Testis (tissue), 3 donors: ENCODE data around the gene URM1. TPM values are rescaled to one million over a fixed set of nuclear protein-coding genes. Genes with fewer than 3 reads are reported as not detected.

ENCODE experiments used
- DNase-seq: peaks from one replicate; pipeline ENCODE4 v3.0.0-alpha.2; 2019
- H3K27ac ChIP-seq, 2 donors: fragments of 200-600 bp; sonication (generic); one replicate each; pipeline ENCODE4 v1.5.1; 2019
- H3K27me3 ChIP-seq: fragments of 200-600 bp; sonication (generic); one replicate; pipeline ENCODE4 v1.5.1; 2019
- H3K36me3 ChIP-seq: fragments of 200-600 bp; sonication (generic); one replicate; pipeline ENCODE4 v1.5.1; 2017; ENCODE audit warnings: low read depth; ENCODE audit errors: missing control alignments
- H3K4me1 ChIP-seq: fragments of 200-600 bp; sonication (generic); one replicate; pipeline ENCODE4 v1.5.1; 2019
- H3K4me3 ChIP-seq, 2 donors: fragments of 200-600 bp; sonication (generic); one replicate each; pipeline ENCODE4 v1.5.1; 2017 to 2019
- H3K9me3 ChIP-seq: fragments of 200-600 bp; sonication (generic); one replicate; pipeline ENCODE4 v1.5.1; 2017
- POLR2A ChIP-seq: fragments of 450-650 bp; IDR thresholded peaks from one replicate; pipeline ENCODE4 v1.6.1; 2017; ENCODE audit warnings: antibody characterized with exemption, mild to moderate bottlenecking, moderate library complexity
- WGBS, 2 donors: methylation state at CpG; one replicate each; pipeline ENCODE4 v1.1.5; 2018; 5-methylcytosine and 5-hydroxymethylcytosine counted together
- intact Hi-C: fragments of 100-400 bp; cut with DNase I; formaldehyde crosslinking; loops from one replicate; pipeline ENCODE4 v1.15.1; 2023; ENCODE audit warnings: low total_unique reads
- polyA plus RNA-seq: library from polyadenylated mRNA; stranded (reverse); fragments of 350-450 nt; fragmentation: Illumina TruSeq; extraction: RNeasy Lipid Tissue Mini Kit (QIAGEN cat#74804); gene quantifications from one replicate; pipeline ENCODE4 v1.2.3, GENCODE V29; 2014; ENCODE audit warnings: low read depth, low replicate concordance; ENCODE audit not compliant: insufficient read depth
- total RNA-seq, 2 donors: library from RNA; depleted of rRNA; stranded (reverse); fragments of >200 nt; gene quantifications; one replicate each; pipeline ENCODE4 v1.2.3, GENCODE V29; 2016
- TF ChIP-seq, protein P1 (sequence below), 3 experiments: fragments of 450-650 bp in 2 of 3; fragments of 200-600 bp in 1 of 3; sonication (generic) in 1 of 3; IDR thresholded peaks; one replicate each; pipeline ENCODE4 v1.5.1; 2016 to 2019; ENCODE audit warnings: antibody characterized with exemption in 3 of 3, mild to moderate bottlenecking in 2 of 3, moderate library complexity in 1 of 3

The URM1 gene
- total and polyA plus RNA-seq, 3 donors from 2014 or later: 31.5 to 51.1 (median 36.8) TPM

DNA sequence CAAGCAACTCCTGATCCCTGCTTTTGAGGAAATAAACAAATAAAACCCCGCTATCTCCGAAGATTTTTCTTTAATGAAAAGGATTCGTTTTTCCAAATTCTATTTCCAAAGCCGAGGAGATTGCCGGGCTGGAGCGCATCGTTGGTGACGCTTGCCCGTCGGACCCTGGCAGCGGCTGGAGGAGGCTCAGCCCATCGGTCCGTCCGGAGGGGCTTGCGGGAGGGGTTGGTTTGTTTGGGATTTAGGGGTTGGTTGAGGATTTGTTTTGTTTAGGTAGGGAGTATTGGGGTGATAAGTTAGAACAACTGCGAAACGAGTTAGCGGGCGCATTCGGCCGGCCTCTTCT, 20.8 kb downstream of the URM1 start:
- DNase-seq: no peak
- H3K9me3 ChIP-seq: no peaks in the 10 kb centered on the region
- no peaks in the 10 kb centered on the region for H3K4me1 ChIP-seq
- no peak for TF ChIP-seq POLR2A
- TF ChIP-seq, protein P1, sequence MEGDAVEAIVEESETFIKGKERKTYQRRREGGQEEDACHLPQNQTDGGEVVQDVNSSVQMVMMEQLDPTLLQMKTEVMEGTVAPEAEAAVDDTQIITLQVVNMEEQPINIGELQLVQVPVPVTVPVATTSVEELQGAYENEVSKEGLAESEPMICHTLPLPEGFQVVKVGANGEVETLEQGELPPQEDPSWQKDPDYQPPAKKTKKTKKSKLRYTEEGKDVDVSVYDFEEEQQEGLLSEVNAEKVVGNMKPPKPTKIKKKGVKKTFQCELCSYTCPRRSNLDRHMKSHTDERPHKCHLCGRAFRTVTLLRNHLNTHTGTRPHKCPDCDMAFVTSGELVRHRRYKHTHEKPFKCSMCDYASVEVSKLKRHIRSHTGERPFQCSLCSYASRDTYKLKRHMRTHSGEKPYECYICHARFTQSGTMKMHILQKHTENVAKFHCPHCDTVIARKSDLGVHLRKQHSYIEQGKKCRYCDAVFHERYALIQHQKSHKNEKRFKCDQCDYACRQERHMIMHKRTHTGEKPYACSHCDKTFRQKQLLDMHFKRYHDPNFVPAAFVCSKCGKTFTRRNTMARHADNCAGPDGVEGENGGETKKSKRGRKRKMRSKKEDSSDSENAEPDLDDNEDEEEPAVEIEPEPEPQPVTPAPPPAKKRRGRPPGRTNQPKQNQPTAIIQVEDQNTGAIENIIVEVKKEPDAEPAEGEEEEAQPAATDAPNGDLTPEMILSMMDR (IDR thresholded peaks at IDR 0.05): no peak
- 65 to 77% methylated on average over 21 of the region's 21 CpGs for WGBS, 2 donors
- H3K36me3 ChIP-seq: no peaks in the 10 kb centered on the region
- no peaks in the 10 kb centered on the region for H3K27me3 ChIP-seq
- no peak overlapping the region for H3K4me3 ChIP-seq
- intact Hi-C loops: no loop called here
- no peak overlapping the region for H3K27ac ChIP-seq

DNA sequence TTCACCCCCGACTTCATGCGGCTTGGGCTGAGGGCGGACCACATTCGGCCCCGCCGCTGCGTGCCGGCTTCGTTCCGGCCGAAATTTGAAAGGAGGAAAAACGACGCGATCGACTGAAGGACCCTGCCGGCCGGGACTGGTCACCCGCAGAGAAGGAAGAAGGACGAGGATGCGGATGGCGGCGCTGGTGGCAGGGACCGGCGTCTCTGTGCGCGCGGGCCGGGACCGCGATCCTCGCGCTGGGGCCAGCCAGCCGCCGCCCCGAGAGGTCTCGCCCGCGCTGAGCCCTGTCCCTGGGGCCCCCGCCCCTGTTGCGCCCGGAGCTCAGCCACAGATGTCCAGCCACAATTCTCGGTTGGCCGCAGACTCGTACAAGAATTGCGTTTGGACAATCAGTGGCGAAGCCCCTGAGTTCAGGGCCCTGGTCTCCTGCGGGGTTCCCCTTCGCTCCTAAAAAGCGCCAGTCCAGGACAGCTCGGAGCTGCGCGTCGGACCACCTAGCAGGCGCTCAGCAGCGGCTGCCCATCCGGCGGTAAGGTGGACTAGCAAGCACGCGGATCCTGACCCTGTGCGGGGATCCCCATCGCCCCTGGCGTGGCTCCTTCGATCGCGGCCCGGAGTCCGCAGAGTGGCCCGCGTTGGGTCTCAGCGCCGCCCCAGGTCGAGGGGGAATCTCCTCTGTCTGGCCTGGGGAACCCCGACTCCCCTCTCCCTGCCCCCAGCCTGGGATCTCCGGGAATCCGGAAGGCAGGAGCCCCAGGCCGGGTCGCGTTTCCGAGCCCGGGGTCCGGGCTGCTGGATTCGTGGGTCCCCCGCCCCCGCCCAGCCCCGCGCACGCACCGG, 21.3 kb downstream of the URM1 start:
- Histone ChIP-seq H3K4me3 (no peak overlapping the region), H3K9me3 (no peaks in the 10 kb centered on the region), H3K36me3 (no peaks in the 10 kb centered on the region), H3K4me1 (no peaks in the 10 kb centered on the region), H3K27ac (no peak overlapping the region), H3K27me3 (no peaks in the 10 kb centered on the region)
- TF ChIP-seq, protein P1 (IDR thresholded peaks at IDR 0.05): no peak
- no peak for TF ChIP-seq POLR2A
- no peak for DNase-seq
- 56 to 76% methylated on average over 32 to 88 of the region's 88 CpGs for WGBS, 2 donors
- intact Hi-C loops: no loop called here

DNA sequence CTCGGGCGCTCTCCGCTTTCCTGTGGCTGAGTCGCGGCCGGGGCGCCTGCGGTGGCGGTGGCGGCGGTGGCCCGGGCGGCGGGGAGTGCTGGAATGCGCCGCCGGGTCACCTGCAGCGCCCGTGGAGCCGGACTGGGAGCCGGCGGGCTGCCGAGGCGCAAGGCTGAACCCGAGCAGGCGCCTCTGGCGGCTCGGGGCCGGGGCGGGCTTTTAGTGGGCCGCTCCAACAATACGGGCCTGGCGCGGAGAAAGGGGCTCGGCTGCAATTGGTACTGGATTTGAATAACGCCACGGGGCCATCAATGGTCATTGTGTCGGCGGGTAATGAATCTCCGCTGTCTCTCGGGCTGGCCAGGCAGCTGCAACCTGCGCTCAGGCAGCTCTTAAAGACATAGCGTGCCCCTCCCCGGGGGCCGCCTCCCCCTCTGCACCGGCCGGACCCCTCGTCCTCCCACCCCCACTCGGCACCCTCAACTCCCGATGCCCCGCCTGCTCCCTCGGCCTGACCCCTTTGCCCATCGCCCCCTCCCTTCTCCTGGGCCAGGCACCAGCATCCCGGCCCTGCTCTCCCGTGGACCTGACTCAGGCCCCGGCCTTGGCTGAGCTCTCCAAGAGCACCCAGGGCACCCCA, 22.1 kb downstream of the URM1 start:
- 73% methylated on average over 54 of the region's 56 CpGs; no CpG with 5 or more reads in 1 of the 2 donors for WGBS, 2 donors
- no peak overlapping the region for H3K4me3 ChIP-seq
- DNase-seq: no peak
- TF ChIP-seq, protein P1 (IDR thresholded peaks at IDR 0.05): no peak
- TF ChIP-seq POLR2A: no peak
- H3K36me3 ChIP-seq: no peaks in the 10 kb centered on the region
- intact Hi-C loops: no loop called here
- H3K4me1 ChIP-seq: no peaks in the 10 kb centered on the region
- no peaks in the 10 kb centered on the region for H3K9me3 ChIP-seq
- H3K27ac ChIP-seq: no peak overlapping the region
- H3K27me3 ChIP-seq: no peaks in the 10 kb centered on the region

DNA sequence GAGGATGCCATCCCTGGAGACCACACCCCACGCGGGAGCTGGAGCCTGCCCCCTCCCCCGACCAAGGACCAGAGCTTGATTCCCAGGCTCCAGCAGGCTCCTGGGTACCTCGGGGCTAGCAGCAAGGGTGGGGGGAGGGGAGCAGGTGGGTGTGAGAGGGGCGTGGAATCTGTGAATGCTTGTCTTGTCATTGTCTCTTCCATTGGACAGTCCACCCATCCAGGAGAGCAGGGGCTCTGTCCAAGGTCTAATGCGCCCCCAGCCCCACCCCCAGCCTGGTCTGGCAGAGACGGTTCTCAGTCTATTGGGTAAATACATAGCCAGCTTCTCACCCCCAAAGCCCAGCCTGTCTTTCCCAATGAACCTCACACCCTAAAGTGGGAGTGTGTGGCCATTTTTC, 22.8 kb downstream of the URM1 start:
- Histone ChIP-seq H3K36me3 (no peaks in the 10 kb centered on the region), H3K4me1 (no peaks in the 10 kb centered on the region), H3K27me3 (no peaks in the 10 kb centered on the region), H3K4me3 (no peak overlapping the region), H3K27ac (no peak overlapping the region), H3K9me3 (no peaks in the 10 kb centered on the region)
- intact Hi-C loops: no loop called here
- DNase-seq: no peak
- WGBS, 2 donors: 58% methylated on average over 7 of the region's 7 CpGs; no CpG with 5 or more reads in 1 of the 2 donors
- TF ChIP-seq POLR2A: no peak
- TF ChIP-seq, protein P1 (IDR thresholded peaks at IDR 0.05): no peak
